Placental pericyte (primary cell): ENCODE measurements around the gene CCS. TPM values are rescaled to one million over a fixed set of nuclear protein-coding genes. Genes with fewer than 3 reads are reported as not detected.

ENCODE experiments used
- small RNA-seq: library from RNA; depleted of rRNA; stranded (forward); fragments of <200 nt; gene quantifications from one replicate; pipeline ENCODE3, GENCODE V24; 2012; ENCODE audit warnings: low replicate concordance
- total RNA-seq: library from RNA; depleted of rRNA; stranded (reverse); fragments of >200 nt; gene quantifications from 2 replicates; pipeline ENCODE4 v1.2.3, GENCODE V29; 2012

Gene CCS, protein sequence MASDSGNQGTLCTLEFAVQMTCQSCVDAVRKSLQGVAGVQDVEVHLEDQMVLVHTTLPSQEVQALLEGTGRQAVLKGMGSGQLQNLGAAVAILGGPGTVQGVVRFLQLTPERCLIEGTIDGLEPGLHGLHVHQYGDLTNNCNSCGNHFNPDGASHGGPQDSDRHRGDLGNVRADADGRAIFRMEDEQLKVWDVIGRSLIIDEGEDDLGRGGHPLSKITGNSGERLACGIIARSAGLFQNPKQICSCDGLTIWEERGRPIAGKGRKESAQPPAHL
- total RNA-seq, result 23.6 and 32.2 TPM in 2 replicates

DNA sequence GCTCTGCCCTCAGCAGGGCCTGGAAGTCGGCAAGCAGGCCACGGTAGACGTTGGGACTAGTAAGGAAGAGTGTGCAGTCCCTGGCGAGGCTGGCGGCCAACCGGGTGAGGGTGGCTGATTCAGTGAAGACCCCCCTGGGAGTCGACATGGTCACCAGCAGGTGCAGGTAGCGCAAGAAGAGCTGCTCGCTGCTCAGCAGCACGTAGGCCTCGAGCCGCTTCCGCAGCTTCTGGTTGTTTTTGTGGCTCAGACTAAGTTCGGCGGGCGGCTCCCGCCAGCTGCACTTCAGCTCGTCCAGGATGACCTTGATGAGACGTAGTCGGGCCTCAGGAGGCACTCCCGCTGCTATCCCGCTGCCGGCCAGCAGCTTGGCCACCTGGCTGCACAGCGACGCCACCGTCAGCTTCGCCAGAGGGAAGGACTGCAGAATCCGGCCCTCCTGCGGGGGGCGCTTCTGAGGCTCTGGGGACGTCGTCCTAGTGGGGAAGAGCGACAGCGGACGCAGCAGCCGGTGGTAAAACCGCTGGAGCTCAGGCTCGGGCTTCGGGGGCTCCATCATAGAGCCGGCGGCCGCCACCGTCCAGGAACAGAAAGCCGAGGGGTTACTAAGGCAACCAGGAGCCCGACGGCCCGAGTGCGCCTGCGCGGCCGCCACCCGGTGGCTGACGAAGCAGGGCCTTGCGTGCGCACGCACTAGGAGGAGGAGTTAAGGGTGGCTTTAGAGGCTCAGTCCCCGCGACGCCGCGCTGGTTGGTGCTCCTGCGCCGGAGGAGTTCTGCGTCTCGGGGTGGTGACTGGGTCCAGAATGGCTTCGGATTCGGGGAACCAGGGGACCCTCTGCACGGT lies at the start of gene CCS, which contains the start of gene CCDC87:
Gene CCS (plus strand): TSS at position 729 of the 846 bp plus-strand sequence. CDS start 77 bp downstream, at position 806.
Gene CCDC87 (minus strand): TSS at position 607 of the 846 bp plus-strand sequence. CDS start 48 bp downstream, at position 559.

DNA sequence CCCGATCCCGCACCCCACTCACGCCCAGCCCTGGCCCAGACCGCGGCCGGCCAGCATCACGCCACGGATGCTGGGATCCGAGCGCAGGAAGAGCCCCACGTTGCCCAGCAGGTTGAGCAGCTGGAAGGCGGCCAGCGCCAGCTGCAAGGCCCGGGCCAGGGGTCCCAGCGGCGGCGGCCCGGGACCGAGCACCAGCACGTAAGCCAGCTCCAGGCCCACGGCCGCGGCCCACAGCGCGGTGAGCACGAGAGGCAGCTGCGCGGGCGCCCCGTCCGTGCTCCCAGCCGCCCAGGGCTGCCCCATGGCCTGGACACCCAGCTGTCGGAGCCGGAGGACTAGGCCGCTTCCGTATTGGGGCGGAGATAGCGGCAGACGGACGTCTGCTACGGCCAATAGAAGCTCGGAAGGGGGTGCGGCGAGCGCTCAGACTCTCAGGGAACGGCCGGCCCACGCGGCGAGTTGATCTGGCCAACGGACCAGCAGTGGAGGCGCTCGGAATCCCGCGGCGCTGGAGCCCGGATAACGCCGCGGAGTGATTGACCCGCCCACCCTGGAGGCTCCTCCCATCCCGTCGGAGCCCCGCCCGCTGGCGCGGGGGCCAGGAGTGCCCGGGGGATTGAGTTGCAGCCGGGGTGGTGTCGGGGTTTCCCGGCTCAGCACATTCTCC lies 47.2 kb upstream of the CCS start, which contains the start of gene ZDHHC24:
Gene ZDHHC24 (minus strand): TSS at position 348 of the 667 bp plus-strand sequence. CDS start 45 bp downstream, at position 303.

DNA sequence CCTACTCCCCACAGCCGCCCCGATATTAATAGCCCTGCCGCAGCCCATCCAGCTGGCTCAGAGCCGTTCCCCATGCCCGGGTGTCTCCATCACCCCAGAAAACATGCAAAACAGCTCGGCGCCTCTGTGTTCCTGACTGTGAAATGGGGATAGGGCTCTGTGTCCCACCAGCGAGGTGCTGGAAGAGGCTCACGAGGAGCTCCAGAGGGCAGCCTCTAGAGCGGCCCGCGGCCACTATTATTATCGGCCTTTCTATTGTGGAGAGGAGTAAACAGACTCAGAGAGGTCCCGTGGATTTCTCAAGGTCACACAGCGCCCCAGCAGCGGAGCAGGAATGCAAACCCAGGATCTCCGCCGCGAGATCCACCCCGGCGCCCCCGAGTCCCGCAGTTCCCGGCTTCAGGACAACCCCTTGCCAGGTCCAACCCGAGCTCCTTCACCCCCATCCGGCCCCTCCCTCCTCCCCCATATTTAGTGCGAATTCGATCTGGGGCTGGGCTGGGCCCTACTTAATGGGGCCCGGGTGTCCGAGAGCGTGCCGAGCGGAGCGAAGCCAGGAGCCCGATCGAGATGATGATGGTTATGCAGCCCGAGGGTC lies 46.5 kb upstream of the CCS start, which contains the start of gene ACTN3:
Gene ACTN3 (plus strand): TSS at position 536 of the 598 bp plus-strand sequence. CDS start 35 bp downstream, at position 571.

DNA sequence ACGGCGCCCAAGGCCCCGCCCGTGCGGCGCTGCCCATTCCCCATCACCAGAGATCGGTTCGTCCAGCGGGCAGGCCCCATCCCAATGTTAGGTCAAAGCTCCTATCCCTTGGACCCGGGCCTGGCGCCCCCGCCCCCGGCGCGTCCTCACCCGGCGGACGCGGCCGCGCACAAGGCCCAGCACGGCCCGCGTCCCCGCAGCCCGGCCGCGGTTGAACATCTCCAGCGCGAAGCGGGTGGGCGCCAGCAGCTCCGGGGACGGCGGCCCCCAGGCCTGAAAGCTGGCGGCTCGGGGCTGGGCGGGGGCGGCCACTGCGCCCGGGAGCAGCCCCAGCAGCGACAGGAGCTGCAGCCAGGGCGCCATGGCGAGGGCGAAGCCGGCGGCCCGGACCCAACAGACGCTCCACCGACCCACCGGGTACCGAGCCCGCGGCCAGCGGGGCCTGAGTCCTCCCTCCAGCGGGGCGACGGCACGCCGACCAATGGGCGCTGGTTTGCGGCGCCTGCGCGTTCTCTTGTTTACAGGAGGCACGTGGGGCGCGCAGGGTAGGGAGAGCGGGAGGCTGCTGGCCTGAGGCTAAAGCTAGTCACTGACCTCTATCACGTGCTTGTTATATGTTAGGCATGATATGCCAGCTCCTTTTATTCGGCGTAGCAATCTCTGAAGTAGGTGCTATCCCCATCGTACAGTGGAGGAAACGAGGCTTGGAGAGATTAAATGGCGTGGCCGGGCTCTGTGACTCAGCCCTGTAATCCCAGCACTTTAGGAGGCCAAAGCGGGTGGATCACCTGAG lies 24.7 kb upstream of the CCS start, which contains the start of gene CTSF:
Gene CTSF (minus strand): TSS at position 483 of the 793 bp plus-strand sequence. CDS start 120 bp downstream, at position 363.

DNA sequence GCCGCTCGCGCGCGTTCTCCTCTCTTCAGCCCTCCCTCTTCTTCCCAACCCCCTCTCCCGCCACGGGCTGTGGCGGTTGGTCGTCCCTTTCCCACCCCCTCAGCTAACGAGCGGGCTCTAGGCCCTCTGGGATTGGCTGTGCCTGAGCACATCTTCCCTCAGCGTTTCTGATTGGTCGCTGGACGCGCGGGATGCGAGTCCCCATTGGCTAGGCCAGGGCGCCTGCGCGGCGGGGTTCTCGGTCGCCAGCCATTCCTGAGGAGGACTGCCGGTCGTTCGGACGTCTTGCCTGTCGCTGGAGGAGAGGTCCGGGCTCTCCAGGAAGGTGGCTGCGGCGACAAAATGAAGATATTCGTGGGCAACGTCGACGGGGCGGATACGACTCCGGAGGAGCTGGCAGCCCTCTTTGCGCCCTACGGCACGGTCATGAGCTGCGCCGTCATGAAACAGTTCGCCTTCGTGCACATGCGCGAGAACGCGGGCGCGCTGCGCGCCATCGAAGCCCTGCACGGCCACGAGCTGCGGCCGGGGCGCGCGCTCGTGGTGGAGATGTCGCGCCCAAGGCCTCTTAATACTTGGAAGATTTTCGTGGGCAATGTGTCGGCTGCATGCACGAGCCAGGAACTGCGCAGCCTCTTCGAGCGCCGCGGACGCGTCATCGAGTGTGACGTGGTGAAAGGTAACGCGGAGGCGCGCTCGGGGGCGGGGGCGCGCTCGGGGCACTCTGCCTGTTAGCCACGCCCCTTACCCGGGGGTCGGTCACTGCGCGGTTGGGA lies 23.6 kb downstream of the CCS start, which contains the start of gene RBM14:
Gene RBM14 (plus strand): TSS at position 252 of the 776 bp plus-strand sequence. CDS start 91 bp downstream, at position 343.

DNA sequence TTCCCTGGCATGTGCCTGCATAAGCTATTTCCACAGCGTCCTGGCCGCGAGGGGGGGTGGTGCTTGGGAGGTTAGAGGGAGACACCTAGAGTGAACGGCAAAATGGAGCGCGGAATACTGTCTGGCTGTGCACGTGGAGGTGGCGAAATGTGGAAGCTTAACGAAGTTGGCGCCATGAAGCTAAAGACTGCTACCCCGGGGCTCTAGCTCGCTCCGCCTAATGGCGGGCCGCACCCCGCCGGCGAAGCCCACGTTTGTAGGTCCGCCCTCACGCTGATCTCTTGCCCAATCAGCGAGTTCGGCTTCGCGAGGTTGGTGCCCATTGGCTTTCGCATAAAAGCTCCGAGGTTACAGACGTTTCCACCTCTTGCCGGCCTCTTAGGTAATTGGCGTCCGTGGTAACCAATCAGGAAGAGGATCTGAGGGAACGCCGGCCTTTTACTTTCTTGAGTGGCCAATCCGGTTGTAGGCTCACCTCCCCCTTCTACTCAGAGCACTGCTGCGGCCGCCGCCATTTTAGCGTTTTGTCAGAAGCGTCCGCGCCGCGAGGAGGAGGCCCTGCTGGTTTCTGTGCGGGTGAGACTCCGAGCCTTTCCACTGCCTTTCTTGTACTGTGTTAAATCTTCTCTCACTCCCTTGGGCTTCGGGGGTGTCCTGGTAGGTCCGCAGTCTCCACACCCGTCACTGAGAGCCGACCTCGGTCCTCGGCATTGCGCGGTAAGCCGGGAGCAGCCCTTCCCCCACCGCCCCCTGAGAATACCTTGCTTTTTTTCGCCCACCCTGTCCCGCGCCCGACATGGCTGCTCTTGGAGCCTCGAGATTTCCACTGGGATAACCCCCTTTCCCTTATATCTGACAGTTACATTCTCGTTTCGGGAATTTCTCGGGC lies 45.4 kb downstream of the CCS start, which contains the start of gene RBM4:
Gene RBM4 (plus strand): TSS at position 527 of the 889 bp plus-strand sequence. CDS start 1,009 bp downstream, outside the sequence.

Small RNA genes lying within 50 kb of the gene (small RNA-seq; reads per million reads assigned to genes)
- 0.16 reads per million for gene RNU4-39P

Other genes with a start within 250 kb of the CCS start
- gene BRMS1, start 248.1 kb upstream of the CCS start, total RNA-seq, result 70.5 and 75.3 TPM in 2 replicates
- gene B4GAT1, start 245.6 kb upstream of the CCS start, total RNA-seq, result 28.8 and 30.0 TPM in 2 replicates
- gene SLC29A2, start 221.4 kb upstream of the CCS start, total RNA-seq, result 0.29 and 0.44 TPM in 2 replicates
- not detected in 2 replicates for gene NPAS4, start 172.2 kb upstream of the CCS start, total RNA-seq
- 30.9 and 41.1 TPM in 2 replicates for gene MRPL11, start 154.3 kb upstream of the CCS start, total RNA-seq
- 11.4 and 11.9 TPM in 2 replicates for gene PELI3, start 126.3 kb upstream of the CCS start, total RNA-seq
- gene DPP3, start 112.8 kb upstream of the CCS start, total RNA-seq, result 41.8 and 61.1 TPM in 2 replicates
- 29.1 and 34.4 TPM in 2 replicates for gene BBS1, start 82.5 kb upstream of the CCS start, total RNA-seq
- gene ZDHHC24, start 47.1 kb upstream of the CCS start, total RNA-seq, result 11.3 and 12.0 TPM in 2 replicates
- gene ACTN3, start 46.3 kb upstream of the CCS start, total RNA-seq, result not detected in 2 replicates
- gene CTSF, start 24.6 kb upstream of the CCS start, total RNA-seq, result 12.7 and 19.0 TPM in 2 replicates
- 0.29 and 0.44 TPM in 2 replicates for gene CCDC87, start 122 bp upstream of the CCS start, total RNA-seq
- 14.4 and 53.5 TPM in 2 replicates for gene RBM14, start 23.4 kb downstream of the CCS start, total RNA-seq
- 90.1 and 106 TPM in 2 replicates for gene RBM4, start 45.5 kb downstream of the CCS start, total RNA-seq
- 15.3 and 20.3 TPM in 2 replicates for gene RBM4B, start 84.7 kb downstream of the CCS start, total RNA-seq
- gene SPTBN2, start 136.0 kb downstream of the CCS start, total RNA-seq, result 0.14 and 0.66 TPM in 2 replicates